HG03196 (cell line): ENCODE measurements around the gene RNF144A.

Experiments
- ATAC-seq: cut with Tn5 transposase; IDR thresholded peaks from one replicate; pipeline ENCODE4 v1.9.1; 2021; ENCODE audit not compliant: unreplicated experiment

The RNF144A gene

GRCh38 chr2:7035884-7036283 is 118.7 kb downstream of the RNF144A start:
- ATAC-seq: no peak

- peak; percentile 79 for ATAC-seq
Measured at GRCh38 chr2:7037340-7038333, 120.4 kb downstream of the RNF144A start.

GRCh38 chr2:7040547-7040946 is 123.3 kb downstream of the RNF144A start:
- ATAC-seq: no peak

GRCh38 chr2:7041421-7041820 is 124.2 kb downstream of the RNF144A start:
- ATAC-seq: no peak

GRCh38 chr2:7043690-7044089 is 126.5 kb downstream of the RNF144A start:
- ATAC-seq: no peak

- ATAC-seq: peak; percentile 71
Measured at GRCh38 chr2:7044253-7045250, 127.3 kb downstream of the RNF144A start.

GRCh38 chr2:7045601-7046590 is 128.7 kb downstream of the RNF144A start:
- no peak for ATAC-seq

GRCh38 chr2:7047661-7048060 is 130.4 kb downstream of the RNF144A start:
- ATAC-seq: no peak

- no peak for ATAC-seq
Measured at GRCh38 chr2:7048762-7049294, 131.6 kb downstream of the RNF144A start.

- ATAC-seq: peak; percentile 82
Measured at GRCh38 chr2:7052404-7052803, 135.2 kb downstream of the RNF144A start.

- ATAC-seq: no peak
Measured at GRCh38 chr2:7053650-7054265, 136.5 kb downstream of the RNF144A start.

- peak; percentile 72 for ATAC-seq
Measured at GRCh38 chr2:7057865-7058400, 140.7 kb downstream of the RNF144A start.

- no peak for ATAC-seq
Measured at GRCh38 chr2:7060156-7060555, 142.9 kb downstream of the RNF144A start.

GRCh38 chr2:7060631-7061449 is 143.6 kb downstream of the RNF144A start:
- ATAC-seq: no peak

- no peak for ATAC-seq
Measured at GRCh38 chr2:7061450-7061789, 144.2 kb downstream of the RNF144A start.

GRCh38 chr2:7061921-7062320 is 144.7 kb downstream of the RNF144A start:
- ATAC-seq: no peak

GRCh38 chr2:7063789-7064188 is 146.6 kb downstream of the RNF144A start:
- ATAC-seq: no peak

- ATAC-seq: no peak
Measured at GRCh38 chr2:7068457-7068856, 151.2 kb downstream of the RNF144A start.
